ENCODE measurements around the gene TMEM132A. TPM values are rescaled to one million over a fixed set of nuclear protein-coding genes. Genes with fewer than 3 reads are reported as not detected.
"Not testable (repeated sequence)": the region's sequence is repeated elsewhere in the genome, so short reads cannot be mapped to it uniquely, and the experiment has no call there.

The TMEM132A gene
- polyA plus RNA-seq, 2 donors: 8.1 to 37.4 TPM

DNA sequence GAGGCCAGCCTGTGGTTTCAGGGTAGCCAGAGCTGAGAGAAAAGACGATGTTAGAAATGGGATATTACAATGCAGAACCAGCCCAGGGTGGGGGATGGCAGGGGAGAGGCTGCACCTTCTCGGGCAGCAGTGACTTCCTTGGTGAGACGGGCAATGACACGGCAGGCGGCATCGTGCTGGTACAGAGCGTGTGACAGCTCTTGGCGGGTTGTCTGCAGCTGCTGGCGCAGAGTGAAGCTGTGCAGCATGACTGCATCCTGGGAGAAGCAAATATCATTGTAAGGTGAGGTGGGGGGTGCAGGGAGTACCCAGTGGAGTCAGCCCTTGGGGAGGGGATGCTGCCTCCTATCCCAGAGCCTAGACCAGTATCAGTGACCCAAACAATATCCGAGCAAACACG, 21.6 kb upstream of the TMEM132A start:
- Histone ChIP-seq H3K4me1 (ENCODE audit: control insufficient read depth in 2 of 2, insufficient read depth in 2 of 2, low read length in 1 of 2) (no peaks in the 10 kb centered on the region), H3K9me3 (ENCODE audit: control insufficient read depth in 2 of 2, insufficient read depth in 1 of 2, low read depth in 1 of 2, low read length in 1 of 2) (no peaks in the 10 kb centered on the region), H3K27me3 (ENCODE audit: control insufficient read depth in 1 of 2, insufficient read depth in 2 of 2, low read length in 2 of 2) (no peaks in the 10 kb centered on the region), H3K27ac (ENCODE audit: low read depth in 2 of 2, low read length in 1 of 2) (no peak overlapping the region), H3K36me3 (ENCODE audit: control insufficient read depth in 2 of 2, insufficient read depth in 2 of 2, low read length in 1 of 2) (peaks cover 19 to 48% of the 10 kb centered on the region in 2 donors), H3K4me3 (ENCODE audit: low read depth in 1 of 2, low read length in 2 of 2) (no peak overlapping the region)
- 89 to 93% methylated on average over 11 of the region's 11 CpGs for WGBS, 2 donors

- H3K27ac ChIP-seq (ENCODE audit: low read depth in 2 of 2, low read length in 1 of 2): no peak overlapping the region
- H3K4me1 ChIP-seq (ENCODE audit: control insufficient read depth in 2 of 2, insufficient read depth in 2 of 2, low read length in 1 of 2): no peaks in the 10 kb centered on the region
- H3K36me3 ChIP-seq (ENCODE audit: control insufficient read depth in 2 of 2, insufficient read depth in 2 of 2, low read length in 1 of 2): peaks cover 9 to 33% of the 10 kb centered on the region in 2 donors
- no peaks in the 10 kb centered on the region for H3K27me3 ChIP-seq (ENCODE audit: control insufficient read depth in 1 of 2, insufficient read depth in 2 of 2, low read length in 2 of 2)
- 27 to 39% methylated on average over 6 of the region's 6 CpGs for WGBS, 2 donors
- H3K4me3 ChIP-seq (ENCODE audit: low read depth in 1 of 2, low read length in 2 of 2): peak overlapping the region in 1 of 2 donors; percentile 72
- H3K9me3 ChIP-seq (ENCODE audit: control insufficient read depth in 2 of 2, insufficient read depth in 1 of 2, low read depth in 1 of 2, low read length in 1 of 2): no peaks in the 10 kb centered on the region
These were observed 19.2 kb upstream of the TMEM132A start for GRCh38 chr11:60905047-60905446.

DNA sequence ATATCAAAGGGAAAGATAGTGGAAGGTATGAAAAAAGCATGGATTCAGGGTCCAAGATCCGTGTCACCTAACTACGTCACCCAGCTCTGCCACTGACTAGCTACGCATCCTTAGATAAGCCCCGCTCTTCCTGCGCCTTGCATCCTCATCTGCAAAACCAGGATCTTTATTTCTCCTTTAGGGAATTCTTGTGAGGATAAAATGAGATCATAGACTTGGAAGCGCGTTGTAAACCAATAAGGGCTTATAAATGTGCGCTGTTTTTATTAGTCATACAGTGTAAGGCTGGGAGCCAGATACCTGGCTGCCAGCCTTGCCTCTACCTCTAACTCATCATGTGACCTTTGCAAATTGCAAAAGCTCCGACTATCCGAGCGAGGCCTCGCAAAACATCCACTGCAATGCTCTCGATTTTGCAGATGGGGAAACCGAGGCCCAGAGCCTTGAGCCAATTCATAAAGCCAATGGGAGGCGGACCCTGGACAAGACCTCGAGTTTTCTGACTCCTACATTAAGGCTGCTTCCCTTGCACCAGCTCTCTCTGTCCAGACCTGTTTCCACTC, 18.6 kb upstream of the TMEM132A start:
- H3K36me3 ChIP-seq (ENCODE audit: control insufficient read depth in 2 of 2, insufficient read depth in 2 of 2, low read length in 1 of 2): peaks cover 9 to 28% of the 10 kb centered on the region in 2 donors
- peak overlapping the region; percentile 90 to 93 for H3K27ac ChIP-seq (ENCODE audit: low read depth in 2 of 2, low read length in 1 of 2)
- WGBS, 2 donors: 5% methylated on average over 16 of the region's 16 CpGs
- no peaks in the 10 kb centered on the region for H3K27me3 ChIP-seq (ENCODE audit: control insufficient read depth in 1 of 2, insufficient read depth in 2 of 2, low read length in 2 of 2)
- H3K4me1 ChIP-seq (ENCODE audit: control insufficient read depth in 2 of 2, insufficient read depth in 2 of 2, low read length in 1 of 2): no peaks in the 10 kb centered on the region
- H3K9me3 ChIP-seq (ENCODE audit: control insufficient read depth in 2 of 2, insufficient read depth in 1 of 2, low read depth in 1 of 2, low read length in 1 of 2): no peaks in the 10 kb centered on the region
- H3K4me3 ChIP-seq (ENCODE audit: low read depth in 1 of 2, low read length in 2 of 2): peak overlapping the region; percentile 72 to 96

DNA sequence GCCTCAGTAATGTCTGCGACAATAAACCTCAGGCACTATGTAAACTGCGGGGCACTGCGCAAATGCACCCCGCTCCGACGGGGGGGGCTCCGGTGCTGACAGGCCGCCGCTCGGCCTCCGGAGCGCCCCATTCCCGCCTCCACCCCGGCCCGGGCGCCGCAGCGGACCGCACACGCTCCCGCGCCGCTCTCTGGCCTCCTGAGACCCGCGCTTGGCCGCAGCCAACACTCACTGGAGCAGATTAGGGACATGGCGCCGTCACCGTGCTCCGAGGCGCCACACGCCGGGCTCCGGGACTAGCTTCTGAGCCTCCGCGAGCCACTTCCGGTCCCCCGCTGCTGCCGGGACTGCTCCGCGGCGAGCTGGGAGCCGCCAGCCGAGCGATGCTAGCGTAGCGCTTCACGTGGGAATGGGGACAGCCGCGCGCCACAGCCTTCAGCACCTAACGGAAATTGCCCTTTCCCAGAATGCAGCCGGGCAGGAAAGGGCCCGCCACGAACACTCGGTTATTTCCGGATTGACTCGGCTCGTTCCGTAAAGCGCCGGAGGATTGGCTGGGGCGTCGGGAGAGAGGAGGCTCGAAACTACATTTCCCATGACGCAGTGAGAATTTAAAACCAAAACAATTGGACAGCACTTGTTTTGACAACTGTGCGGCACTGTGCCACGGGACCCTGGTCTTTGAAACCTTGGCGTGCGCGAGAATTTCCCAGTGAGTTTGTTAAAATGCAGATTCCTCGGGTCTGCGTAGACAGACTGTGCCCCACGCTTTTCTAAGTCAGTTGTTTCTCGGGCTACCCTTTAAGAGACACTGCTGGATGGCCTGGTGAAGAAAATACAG, 17.9 kb upstream of the TMEM132A start, which contains the start of gene PRPF19:
TSS of gene PRPF19 (minus strand) at position 454 of the 841 bp plus-strand sequence. CDS start at position 251, 203 bp downstream.
- Histone ChIP-seq H3K9me3 (ENCODE audit: control insufficient read depth in 2 of 2, insufficient read depth in 1 of 2, low read depth in 1 of 2, low read length in 1 of 2) (no peaks in the 10 kb centered on the region), H3K4me3 (ENCODE audit: low read depth in 1 of 2, low read length in 2 of 2) (peak within 1 kb of the TSS; percentile 72 to 96), H3K27me3 (ENCODE audit: control insufficient read depth in 1 of 2, insufficient read depth in 2 of 2, low read length in 2 of 2) (no peaks in the 10 kb centered on the region), H3K36me3 (ENCODE audit: control insufficient read depth in 2 of 2, insufficient read depth in 2 of 2, low read length in 1 of 2) (peaks cover 4 to 22% of the 10 kb centered on the region in 2 donors), H3K27ac (ENCODE audit: low read depth in 2 of 2, low read length in 1 of 2) (peak within 1 kb of the TSS; percentile 90 to 93), H3K4me1 (ENCODE audit: control insufficient read depth in 2 of 2, insufficient read depth in 2 of 2, low read length in 1 of 2) (no peaks in the 10 kb centered on the region)
- WGBS, 2 donors: 1% methylated on average over 75 of the region's 75 CpGs

GRCh38 chr11:60908803-60909202, 15.5 kb upstream of the TMEM132A start:
- no peaks in the 10 kb centered on the region for H3K27me3 ChIP-seq (ENCODE audit: control insufficient read depth in 1 of 2, insufficient read depth in 2 of 2, low read length in 2 of 2)

DNA sequence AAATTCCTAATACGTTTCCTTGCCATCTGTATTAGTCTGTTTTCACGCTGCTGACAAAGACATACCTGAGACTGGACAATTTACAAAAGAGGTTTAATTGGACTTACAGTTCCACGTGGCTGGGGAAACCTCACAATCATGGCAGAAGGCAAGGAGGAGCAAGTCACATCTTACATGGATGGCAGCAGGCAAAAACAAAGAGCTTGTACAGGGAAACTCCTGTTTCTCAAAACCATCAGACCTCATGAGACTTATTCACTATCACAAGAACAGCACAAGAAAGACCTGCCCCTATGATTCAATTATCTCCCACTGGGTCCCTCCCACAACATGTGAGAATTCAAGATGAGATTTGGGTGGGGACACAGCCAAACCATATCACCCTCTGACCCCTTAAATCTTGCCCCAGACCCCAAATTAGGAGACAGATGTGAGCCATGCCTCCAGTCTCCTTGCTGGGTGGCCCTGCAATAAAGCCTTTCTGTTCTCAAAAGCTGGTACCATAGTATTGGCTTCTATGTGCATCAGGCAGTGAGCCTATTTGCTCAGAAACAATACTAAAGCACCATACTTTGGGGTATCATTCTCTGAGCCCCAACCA, 14.5 kb upstream of the TMEM132A start:
- H3K27ac ChIP-seq (ENCODE audit: low read depth in 2 of 2, low read length in 1 of 2); H3K36me3 ChIP-seq (ENCODE audit: control insufficient read depth in 2 of 2, insufficient read depth in 2 of 2, low read length in 1 of 2); H3K4me3 ChIP-seq (ENCODE audit: low read depth in 1 of 2, low read length in 2 of 2); H3K27me3 ChIP-seq (ENCODE audit: control insufficient read depth in 1 of 2, insufficient read depth in 2 of 2, low read length in 2 of 2); H3K9me3 ChIP-seq (ENCODE audit: control insufficient read depth in 2 of 2, insufficient read depth in 1 of 2, low read depth in 1 of 2, low read length in 1 of 2); H3K4me1 ChIP-seq (ENCODE audit: control insufficient read depth in 2 of 2, insufficient read depth in 2 of 2, low read length in 1 of 2): not testable (repeated sequence)
- WGBS, 2 donors: 57 to 71% methylated on average over 3 of the region's 3 CpGs

More at GRCh38 chr11:60908803-60909202, 15.5 kb upstream of the TMEM132A start:
- Histone ChIP-seq H3K27ac (ENCODE audit: low read depth in 2 of 2, low read length in 1 of 2) (no peak overlapping the region), H3K4me3 (ENCODE audit: low read depth in 1 of 2, low read length in 2 of 2) (no peak overlapping the region), H3K36me3 (ENCODE audit: control insufficient read depth in 2 of 2, insufficient read depth in 2 of 2, low read length in 1 of 2) (peaks cover 0 to under 1% of the 10 kb centered on the region in 2 donors), H3K9me3 (ENCODE audit: control insufficient read depth in 2 of 2, insufficient read depth in 1 of 2, low read depth in 1 of 2, low read length in 1 of 2) (no peaks in the 10 kb centered on the region), H3K4me1 (ENCODE audit: control insufficient read depth in 2 of 2, insufficient read depth in 2 of 2, low read length in 1 of 2) (peaks cover 0 to 7% of the 10 kb centered on the region in 2 donors)
- 34 to 46% methylated on average over 1 of the region's 1 CpG for WGBS, 2 donors

DNA sequence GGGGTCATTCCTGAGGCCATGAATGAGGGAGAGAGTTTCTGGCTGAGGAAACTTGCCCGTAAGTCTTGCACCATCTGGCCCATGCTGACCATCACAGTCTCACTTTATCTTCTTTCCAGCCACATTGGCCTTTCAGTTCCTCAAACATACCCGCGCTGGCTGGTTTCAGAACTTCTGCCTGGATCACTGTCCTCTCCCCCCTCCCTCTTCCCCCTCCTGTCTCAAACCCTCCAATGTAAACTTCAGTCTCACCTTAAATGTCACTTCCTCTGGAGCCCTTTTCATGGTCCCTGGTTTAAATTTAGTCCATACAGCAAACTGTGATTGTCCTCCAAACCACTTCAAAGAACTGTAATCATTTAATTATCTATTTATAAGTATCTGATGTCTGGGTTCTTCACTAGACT, 14.0 kb upstream of the TMEM132A start:
- H3K9me3 ChIP-seq (ENCODE audit: control insufficient read depth in 2 of 2, insufficient read depth in 1 of 2, low read depth in 1 of 2, low read length in 1 of 2): no peaks in the 10 kb centered on the region
- no peak overlapping the region for H3K27ac ChIP-seq (ENCODE audit: low read depth in 2 of 2, low read length in 1 of 2)
- H3K36me3 ChIP-seq (ENCODE audit: control insufficient read depth in 2 of 2, insufficient read depth in 2 of 2, low read length in 1 of 2): no peaks in the 10 kb centered on the region
- peaks cover 0 to 7% of the 10 kb centered on the region in 2 donors for H3K4me1 ChIP-seq (ENCODE audit: control insufficient read depth in 2 of 2, insufficient read depth in 2 of 2, low read length in 1 of 2)
- no peak overlapping the region for H3K4me3 ChIP-seq (ENCODE audit: low read depth in 1 of 2, low read length in 2 of 2)
- no peaks in the 10 kb centered on the region for H3K27me3 ChIP-seq (ENCODE audit: control insufficient read depth in 1 of 2, insufficient read depth in 2 of 2, low read length in 2 of 2)
- 75 to 84% methylated on average over 3 of the region's 3 CpGs for whole genome bisulfite sequencing, 2 donors

DNA sequence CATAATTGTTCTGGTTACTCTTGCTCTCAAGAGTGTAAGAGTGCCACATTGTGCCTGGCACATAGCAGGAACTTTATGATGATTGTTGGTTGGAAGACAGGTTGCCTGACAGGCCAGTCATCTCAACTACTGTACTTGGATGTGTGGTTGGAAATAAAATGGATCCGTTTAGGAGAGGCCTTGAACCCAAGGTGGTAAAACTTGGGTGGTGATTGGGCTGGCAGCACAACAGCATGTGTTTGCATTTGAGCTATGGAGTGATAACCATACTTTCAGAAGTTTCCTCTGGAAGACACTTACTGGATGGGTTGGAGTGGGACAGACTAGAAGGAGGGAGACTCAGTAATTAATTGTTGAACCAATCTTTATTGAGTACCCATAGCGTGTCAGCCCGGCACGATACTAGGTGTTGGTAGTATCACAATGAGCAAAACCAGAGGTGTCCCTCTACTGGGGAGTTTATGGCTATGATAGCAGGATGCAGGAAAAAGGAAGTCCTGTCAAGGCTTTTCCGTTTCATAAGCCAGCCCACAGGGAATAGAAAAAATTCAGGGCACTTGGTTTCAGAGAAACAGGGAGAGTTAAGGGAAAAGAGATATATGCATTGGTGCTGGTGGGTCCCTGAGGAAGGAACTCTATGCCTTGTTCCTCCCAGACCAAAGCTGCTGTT, 13.4 kb upstream of the TMEM132A start:
- WGBS, 2 donors: 68 to 71% methylated on average over 5 of the region's 5 CpGs
- Histone ChIP-seq H3K36me3 (ENCODE audit: control insufficient read depth in 2 of 2, insufficient read depth in 2 of 2, low read length in 1 of 2) (no peaks in the 10 kb centered on the region), H3K4me1 (ENCODE audit: control insufficient read depth in 2 of 2, insufficient read depth in 2 of 2, low read length in 1 of 2) (peaks cover 0 to 11% of the 10 kb centered on the region in 2 donors), H3K27me3 (ENCODE audit: control insufficient read depth in 1 of 2, insufficient read depth in 2 of 2, low read length in 2 of 2) (no peaks in the 10 kb centered on the region), H3K27ac (ENCODE audit: low read depth in 2 of 2, low read length in 1 of 2) (no peak overlapping the region), H3K9me3 (ENCODE audit: control insufficient read depth in 2 of 2, insufficient read depth in 1 of 2, low read depth in 1 of 2, low read length in 1 of 2) (no peaks in the 10 kb centered on the region), H3K4me3 (ENCODE audit: low read depth in 1 of 2, low read length in 2 of 2) (no peak overlapping the region)

DNA sequence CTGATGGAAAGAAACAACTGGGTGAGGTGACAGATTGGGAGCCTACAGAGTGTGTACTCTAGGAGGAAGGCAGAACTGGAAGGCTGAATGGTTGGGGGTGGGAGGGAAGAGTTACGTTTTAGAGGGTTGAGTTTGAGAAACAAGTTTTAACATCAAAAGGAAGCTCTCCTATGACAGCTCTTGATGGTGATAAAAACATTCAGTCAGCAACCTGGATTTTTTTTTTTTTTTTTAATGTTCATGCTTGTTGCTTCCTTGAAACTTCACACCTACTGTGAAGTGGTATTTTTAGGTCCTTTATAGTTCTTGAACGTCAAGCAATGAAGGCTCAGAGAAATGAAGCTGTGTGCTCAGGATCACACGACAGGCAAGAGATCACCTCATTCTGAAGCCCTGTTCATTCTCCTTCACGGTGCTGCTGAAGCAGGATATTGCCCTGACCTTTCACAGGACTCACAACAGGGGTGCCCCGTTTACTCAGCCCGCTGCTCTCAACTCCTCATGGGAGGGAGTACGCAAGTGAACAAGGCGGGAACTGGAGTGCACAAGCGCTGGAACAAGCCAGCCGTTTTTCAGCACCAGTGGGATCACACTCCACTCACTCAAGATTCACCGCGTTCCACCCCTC, 11.9 kb upstream of the TMEM132A start:
- peaks cover 3 to 17% of the 10 kb centered on the region in 2 donors for H3K4me1 ChIP-seq (ENCODE audit: control insufficient read depth in 2 of 2, insufficient read depth in 2 of 2, low read length in 1 of 2)
- 73 to 76% methylated on average over 12 of the region's 12 CpGs for WGBS, 2 donors
- no peaks in the 10 kb centered on the region for H3K27me3 ChIP-seq (ENCODE audit: control insufficient read depth in 1 of 2, insufficient read depth in 2 of 2, low read length in 2 of 2)
- no peak overlapping the region for H3K27ac ChIP-seq (ENCODE audit: low read depth in 2 of 2, low read length in 1 of 2)
- H3K36me3 ChIP-seq (ENCODE audit: control insufficient read depth in 2 of 2, insufficient read depth in 2 of 2, low read length in 1 of 2): no peaks in the 10 kb centered on the region
- no peaks in the 10 kb centered on the region for H3K9me3 ChIP-seq (ENCODE audit: control insufficient read depth in 2 of 2, insufficient read depth in 1 of 2, low read depth in 1 of 2, low read length in 1 of 2)
- H3K4me3 ChIP-seq (ENCODE audit: low read depth in 1 of 2, low read length in 2 of 2): no peak overlapping the region
